Islet of Langerhans (tissue), 1 donor: Measurements from ENCODE around the gene ATP8B1.
"Not testable (repeated sequence)": the region's sequence is repeated elsewhere in the genome, so short reads cannot be mapped to it uniquely, and the experiment has no call there.

Experiments used
- FAIRE-seq: peaks from one replicate; lab custom pipeline; 2011; peaks lifted over from hg19 to GRCh38; lab: Jason Lieb, UNC

The ATP8B1 gene

GRCh38 chr18:57660961-57661360, 142.2 kb downstream of the ATP8B1 start:
- no peak for FAIRE-seq

DNA sequence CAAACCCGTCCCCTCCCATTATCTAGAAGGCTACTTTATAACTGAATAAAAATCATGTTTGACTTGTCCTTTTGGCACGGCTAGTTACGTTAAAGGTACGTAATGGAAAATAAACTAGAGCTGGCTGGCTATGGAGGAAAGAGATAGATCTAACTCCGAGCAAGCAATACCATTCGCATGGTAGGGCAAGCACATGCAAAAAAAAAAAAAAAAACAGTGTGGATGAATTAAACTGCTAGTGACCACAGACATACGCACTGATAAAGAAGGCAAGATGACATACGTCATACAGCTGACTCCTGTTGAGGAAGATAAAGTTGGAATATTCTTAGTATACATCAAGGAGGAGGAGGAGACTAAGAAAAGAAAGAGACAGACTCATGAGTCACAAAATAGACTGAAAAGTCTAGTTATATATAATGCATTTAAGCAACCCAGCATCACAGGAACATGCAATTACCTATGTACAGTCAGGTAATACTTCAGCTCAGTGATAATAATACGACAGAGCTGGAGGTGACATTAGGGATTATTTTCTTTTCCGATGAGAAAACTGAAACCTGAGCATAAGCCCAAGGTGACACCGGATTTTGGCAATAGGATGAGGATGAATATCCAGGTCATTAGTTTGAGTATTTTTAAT, 143.5 kb downstream of the ATP8B1 start:
- FAIRE-seq, result no peak

DNA sequence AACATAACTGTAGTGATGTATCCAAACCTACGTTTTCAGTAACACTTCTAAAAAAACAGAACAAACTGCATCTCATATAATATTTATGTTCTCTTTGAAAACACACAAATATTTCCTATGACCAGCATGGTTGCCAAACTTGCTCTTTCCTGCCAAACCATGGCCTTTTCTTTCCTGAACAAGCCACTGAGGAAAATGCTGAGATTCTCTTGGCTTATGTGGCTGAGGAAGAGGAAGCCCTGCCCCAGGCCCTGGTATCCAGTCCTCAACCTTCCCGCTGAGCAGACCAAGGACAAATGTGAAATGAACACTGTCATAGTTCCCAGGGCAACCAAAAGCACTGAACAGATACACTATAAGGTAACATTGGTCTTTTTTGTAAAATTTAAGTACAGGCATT, 145.6 kb downstream of the ATP8B1 start:
- FAIRE-seq, result no peak

DNA sequence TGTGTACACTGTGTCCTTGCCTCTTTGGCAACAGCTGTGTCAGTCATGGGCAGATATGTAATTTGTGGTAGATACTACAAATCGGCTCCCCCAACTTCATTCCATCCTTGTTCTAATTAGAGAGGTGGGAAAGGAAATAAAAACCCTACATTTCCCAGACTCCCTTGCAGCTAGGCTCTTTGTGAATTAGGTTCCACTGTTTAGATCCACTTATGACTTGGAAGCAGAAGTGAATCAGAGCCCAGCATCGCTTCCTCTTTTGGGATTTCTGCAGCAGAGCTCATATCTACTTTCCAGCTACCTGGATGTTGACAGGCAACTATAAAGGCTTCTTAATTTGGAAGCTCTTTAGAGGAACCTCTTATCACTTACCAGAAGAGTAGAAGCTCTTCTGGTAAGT, 147.4 kb downstream of the ATP8B1 start:
- FAIRE-seq, result no peak

GRCh38 chr18:57651914-57652313, 151.2 kb downstream of the ATP8B1 start:
- no peak for FAIRE-seq

DNA sequence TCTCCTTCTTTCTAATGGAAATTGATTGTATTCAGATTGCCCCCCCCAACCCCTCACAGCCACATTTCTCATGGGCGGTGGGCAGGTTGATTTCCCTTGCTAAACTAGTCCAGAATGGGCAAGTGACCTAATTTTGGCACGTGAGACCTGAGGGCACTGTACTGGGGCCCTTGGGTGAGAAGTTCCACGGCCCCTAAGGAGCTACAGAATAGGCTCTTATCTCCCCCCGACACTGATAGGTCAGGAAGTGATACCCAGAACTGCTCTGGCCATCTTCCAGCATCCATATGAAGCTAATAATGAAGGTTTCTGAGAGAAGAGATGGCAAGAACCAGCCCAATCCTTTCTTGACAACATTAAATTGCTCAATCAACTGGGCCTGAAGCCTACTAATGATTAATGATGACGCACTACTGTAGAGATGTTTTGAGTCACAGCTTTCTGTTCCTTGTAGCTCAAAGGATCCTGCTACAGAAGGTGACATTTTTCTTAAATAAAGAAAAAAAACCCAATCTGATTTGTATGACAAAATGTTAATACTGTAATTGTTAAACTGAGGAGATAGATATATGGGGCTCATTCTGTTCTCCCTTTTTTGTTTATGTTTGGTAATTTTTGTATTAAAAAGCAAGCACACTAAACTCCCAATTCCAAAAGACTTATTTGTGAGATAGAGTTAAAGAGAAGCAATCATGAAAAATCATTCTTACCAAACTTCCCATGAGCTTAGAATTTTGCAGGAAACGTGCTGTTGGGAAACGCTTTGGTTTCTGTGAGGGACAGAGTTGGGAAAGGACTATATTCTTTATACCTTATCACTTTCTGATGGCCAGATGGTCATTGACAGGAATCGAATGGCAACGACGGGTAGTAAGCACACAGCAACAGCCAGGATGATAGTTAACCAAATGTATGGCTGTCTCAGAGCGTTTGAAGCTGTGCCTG, 153.3 kb downstream of the ATP8B1 start:
- peak; percentile 61 for FAIRE-seq

DNA sequence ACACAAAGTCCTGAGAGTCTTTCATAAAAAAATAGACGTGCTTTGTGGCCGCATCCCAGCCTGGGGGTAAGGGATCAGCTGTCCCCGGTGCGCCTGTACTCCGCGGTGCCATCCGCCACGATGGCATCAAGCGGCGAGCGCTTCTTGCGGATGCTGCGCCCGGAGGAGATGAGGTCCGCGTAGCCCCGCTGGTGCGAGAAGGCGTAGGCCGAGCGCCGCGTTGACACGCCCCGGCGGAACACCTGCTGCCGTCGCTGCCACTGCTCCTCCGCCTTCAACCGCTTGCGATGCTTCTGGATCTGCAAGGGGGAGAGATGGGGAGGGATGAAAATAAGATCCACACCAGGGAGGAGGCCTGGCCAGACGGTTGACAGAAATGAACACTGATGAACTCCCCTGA, 154.7 kb downstream of the ATP8B1 start:
- no peak for FAIRE-seq

DNA sequence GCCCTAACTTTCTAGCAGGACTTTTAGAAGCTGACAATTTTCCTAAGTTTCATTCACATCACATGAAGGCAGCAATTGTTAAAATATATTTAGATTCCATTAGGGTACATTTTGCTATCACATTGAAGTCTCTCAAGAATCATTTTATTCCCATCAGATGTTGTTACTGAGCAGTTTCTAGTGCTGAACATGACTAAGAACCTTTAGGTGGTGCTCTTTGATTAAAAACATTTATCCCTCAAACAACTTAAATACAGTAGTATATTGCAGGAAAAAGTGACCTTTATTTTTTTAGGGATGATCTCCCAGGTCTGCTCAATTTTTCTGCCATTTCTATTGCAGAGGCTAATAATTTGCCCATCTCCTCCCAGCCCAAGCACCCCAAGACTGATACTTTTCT, 158.6 kb downstream of the ATP8B1 start:
- FAIRE-seq, result no peak

- not testable (repeated sequence) for FAIRE-seq
Measured at GRCh38 chr18:57643726-57644125, 159.4 kb downstream of the ATP8B1 start.

DNA sequence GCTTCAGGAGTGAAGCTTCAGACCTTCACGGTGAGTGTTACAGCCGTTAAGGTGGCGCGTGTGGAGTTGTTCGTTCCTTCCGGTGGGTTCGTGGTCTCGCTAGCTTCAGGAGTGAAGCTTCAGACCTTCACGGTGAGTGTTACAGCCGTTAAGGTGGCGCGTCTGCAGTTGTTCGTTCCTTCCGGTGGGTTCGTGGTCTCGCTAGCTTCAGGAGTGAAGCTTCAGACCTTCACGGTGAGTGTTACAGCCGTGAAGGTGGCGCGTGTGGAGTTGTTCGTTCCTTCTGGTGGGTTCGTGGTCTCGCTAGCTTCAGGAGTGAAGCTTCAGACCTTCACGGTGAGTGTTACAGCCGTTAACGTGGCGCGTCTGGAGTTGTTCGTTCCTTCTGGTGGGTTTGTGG, 160.7 kb downstream of the ATP8B1 start:
- not testable (repeated sequence) for FAIRE-seq

DNA sequence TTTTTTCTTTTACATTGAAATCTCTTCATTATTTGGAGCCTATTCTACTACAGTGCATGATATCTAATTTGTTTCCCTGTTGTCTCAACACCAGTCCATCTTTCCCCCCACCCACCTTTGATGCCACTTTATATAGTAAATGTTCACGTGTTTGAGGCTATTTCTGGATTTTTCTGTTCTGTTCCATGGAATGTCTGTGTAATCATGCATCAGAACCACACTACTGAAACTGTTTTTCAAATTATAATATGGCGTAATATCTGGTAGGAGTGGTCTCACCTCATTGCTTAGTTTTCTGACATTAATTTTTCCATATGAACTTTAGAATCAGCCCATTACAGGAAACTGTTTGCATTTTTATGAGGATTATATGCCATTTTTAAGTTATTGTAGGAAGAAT, 162.4 kb downstream of the ATP8B1 start:
- FAIRE-seq, result no peak

DNA sequence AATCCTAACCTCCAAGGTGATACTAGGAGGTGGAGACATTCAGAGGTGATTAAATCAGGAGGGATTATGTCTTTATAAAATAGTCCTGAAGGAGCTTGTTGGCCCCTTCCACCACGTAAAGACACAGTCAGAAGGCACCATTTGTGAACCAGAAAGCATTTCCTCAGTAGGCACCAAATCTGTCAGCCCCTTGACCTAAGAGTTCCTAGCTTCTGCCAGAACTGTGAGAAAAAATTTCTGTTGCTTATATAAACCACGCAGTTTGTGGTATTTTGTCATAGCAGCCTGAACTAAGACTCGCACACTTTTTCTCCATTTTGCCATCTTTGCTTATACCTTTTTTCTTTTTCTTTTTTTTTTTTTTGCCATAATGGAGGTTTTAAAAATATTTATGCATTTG, 162.9 kb downstream of the ATP8B1 start:
- FAIRE-seq, result no peak

DNA sequence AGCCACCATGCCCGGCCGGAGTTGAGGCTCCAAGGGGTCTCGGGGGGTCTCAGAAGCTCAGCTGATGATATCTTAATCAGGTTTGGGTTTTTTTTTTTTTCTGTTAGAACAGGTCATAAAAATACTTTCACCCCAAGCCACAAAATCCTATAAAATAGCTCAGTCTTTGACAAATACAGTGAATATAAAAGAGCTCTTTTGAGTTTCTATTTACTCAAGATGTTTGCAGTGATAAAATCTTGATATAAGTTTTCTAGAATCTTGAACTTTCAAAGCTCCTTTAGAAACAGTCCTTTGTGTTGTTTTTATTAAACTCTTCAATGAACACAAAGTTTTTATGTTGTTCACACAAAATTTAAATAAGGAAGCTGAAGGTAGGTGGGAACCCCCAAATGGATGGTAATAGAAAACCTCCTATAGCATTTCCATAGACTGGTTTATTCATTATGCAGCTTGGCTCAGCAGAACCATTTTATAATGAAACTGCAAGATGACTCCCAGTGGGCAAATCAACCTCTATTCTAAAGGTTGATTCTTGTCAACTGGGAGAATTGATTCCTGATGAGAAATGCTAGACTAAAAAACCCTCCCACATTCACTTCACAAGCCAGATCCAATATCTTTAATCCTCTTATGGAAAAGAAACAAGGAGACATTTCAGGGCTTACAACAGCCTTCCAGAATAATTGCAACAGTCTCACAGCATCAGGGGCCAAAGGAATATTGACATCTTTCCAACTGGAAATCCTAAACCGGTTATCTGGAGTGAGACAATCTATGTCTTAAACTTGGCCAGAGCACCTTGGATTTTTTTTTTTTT, 167.9 kb downstream of the ATP8B1 start:
- no peak for FAIRE-seq

DNA sequence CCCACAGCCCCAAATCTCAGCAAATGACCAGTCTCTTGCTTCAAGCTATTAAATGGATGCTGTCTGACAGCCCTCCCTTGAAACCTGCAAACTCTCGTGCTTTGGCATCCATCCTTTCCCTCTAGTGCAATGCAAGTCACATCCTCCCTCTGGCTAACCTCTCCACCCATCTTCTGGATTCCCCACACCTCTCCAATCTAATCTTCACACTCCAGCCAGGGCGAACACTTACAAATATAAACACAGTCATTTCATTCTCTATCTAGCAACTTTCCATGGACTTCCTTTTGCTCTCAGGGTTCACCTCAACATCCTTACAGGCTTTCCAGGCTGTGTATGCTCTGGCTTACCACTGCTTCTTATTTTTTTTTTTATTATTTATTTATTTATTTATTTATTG, 171.4 kb downstream of the ATP8B1 start:
- FAIRE-seq, result no peak

GRCh38 chr18:57630754-57631595, 172.1 kb downstream of the ATP8B1 start:
- FAIRE-seq, result no peak

GRCh38 chr18:57630002-57630753, 172.9 kb downstream of the ATP8B1 start:
- no peak for FAIRE-seq

GRCh38 chr18:57629422-57629821, 173.7 kb downstream of the ATP8B1 start:
- no peak for FAIRE-seq

GRCh38 chr18:57627488-57627887, 175.6 kb downstream of the ATP8B1 start:
- FAIRE-seq, result no peak

DNA sequence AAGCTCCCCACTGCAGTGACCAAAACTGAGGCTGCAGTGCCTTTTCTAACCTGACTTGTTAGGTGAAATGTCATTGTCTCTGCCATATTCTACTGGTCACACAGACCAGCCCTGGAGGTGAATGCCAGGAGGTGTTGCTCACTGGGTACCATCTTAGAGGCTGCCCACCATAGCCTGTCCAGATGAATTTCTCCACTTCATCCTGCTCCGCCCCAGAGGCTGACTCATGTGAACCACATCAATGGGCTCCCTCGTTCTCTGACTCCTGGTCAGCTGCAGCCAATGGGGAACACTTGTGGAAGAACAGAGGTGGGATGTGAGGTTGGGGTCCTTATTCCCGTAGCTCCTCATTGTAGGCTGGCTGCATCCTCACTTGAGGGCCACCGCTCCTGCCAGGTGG, 178.1 kb downstream of the ATP8B1 start:
- FAIRE-seq, result no peak

DNA sequence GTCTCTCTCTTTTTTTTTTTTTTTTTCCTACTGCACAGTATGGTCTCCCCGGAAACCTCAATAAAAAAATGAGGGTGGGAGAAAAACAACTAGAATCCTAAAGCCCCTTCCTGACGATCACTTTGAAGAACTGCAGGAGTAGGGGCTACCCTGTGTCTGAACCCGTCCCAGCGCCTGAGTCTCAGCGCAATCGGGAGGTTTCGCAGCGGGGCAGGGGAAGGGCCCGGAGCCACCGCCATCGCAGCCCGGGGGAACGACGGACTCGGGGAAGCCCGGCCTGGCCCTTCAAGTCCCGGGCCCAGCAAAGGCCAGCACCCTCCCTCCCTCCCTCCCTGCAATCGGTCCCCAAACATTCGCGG, 181.9 kb downstream of the ATP8B1 start:
- no peak for FAIRE-seq

GRCh38 chr18:57619876-57620275, 183.2 kb downstream of the ATP8B1 start:
- no peak for FAIRE-seq
